Sigmoid colon (tissue), 4 donors: ENCODE data around the gene STAT4.

Source experiments
- EP300 ChIP-seq, 4 donors: sonication (generic); formaldehyde crosslinking; IDR thresholded peaks; one replicate each; pipeline ENCODE4 v1.6.1; 2017; ENCODE audit warnings: antibody characterized with exemption in 4 of 4
- TF ChIP-seq, protein P1 (sequence below), 4 experiments: fragments of 450-650 bp in 3 of 4; fragments of 200-600 bp in 1 of 4; IDR thresholded peaks; one replicate each; pipeline ENCODE4 v1.5.1; 2016 to 2019; ENCODE audit warnings: antibody characterized with exemption in 4 of 4, mild to moderate bottlenecking in 3 of 4, moderate library complexity in 2 of 4

DNA sequence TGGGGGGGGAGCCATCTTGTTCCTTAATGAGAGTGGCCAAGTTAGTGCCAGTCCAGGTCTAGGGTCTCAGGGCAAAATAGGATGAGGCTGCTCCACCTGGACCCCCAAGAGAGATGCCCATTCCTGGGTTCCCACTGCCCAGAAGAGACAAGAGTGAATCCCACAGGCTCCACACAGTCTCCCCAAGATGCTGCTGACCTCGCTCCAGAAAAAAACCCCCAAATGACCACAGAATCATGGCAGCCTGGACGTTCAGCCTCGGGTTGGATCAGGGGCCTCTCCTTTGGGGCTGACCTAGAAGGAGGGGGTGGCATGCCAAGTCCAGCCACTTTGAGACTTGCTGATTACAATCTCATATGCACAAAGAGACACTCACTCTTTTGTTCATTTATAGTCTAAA is 161.9 kb downstream of the STAT4 start:
- TF ChIP-seq, protein P1, sequence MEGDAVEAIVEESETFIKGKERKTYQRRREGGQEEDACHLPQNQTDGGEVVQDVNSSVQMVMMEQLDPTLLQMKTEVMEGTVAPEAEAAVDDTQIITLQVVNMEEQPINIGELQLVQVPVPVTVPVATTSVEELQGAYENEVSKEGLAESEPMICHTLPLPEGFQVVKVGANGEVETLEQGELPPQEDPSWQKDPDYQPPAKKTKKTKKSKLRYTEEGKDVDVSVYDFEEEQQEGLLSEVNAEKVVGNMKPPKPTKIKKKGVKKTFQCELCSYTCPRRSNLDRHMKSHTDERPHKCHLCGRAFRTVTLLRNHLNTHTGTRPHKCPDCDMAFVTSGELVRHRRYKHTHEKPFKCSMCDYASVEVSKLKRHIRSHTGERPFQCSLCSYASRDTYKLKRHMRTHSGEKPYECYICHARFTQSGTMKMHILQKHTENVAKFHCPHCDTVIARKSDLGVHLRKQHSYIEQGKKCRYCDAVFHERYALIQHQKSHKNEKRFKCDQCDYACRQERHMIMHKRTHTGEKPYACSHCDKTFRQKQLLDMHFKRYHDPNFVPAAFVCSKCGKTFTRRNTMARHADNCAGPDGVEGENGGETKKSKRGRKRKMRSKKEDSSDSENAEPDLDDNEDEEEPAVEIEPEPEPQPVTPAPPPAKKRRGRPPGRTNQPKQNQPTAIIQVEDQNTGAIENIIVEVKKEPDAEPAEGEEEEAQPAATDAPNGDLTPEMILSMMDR (IDR thresholded peaks at IDR 0.05) = no peak
- no peak for TF ChIP-seq EP300 (IDR thresholded peaks at IDR 0.05)
